HG03521 (cell line): ENCODE results near the gene COA7.

Source experiments
- ATAC-seq: cut with Tn5 transposase; IDR thresholded peaks from one replicate; pipeline ENCODE4 v1.9.1; 2021; ENCODE audit warnings: mild to moderate bottlenecking, moderate library complexity; ENCODE audit not compliant: unreplicated experiment

The COA7 gene

GRCh38 chr1:52674497-52675384 lies 23.4 kb downstream of the COA7 start:
- ATAC-seq, result no peak

- ATAC-seq, result no peak
Measured at GRCh38 chr1:52673513-52673912, 24.6 kb downstream of the COA7 start.

GRCh38 chr1:52672946-52673345 lies 25.2 kb downstream of the COA7 start:
- no peak for ATAC-seq

- no peak for ATAC-seq
Measured at GRCh38 chr1:52670604-52671003, 27.5 kb downstream of the COA7 start.

- ATAC-seq, result no peak
Measured at GRCh38 chr1:52669696-52670095, 28.5 kb downstream of the COA7 start.

- ATAC-seq, result no peak
Measured at GRCh38 chr1:52668711-52669110, 29.4 kb downstream of the COA7 start.

- ATAC-seq, result no peak
Measured at GRCh38 chr1:52667984-52668383, 30.2 kb downstream of the COA7 start.

- ATAC-seq, result no peak
Measured at GRCh38 chr1:52667290-52667689, 30.9 kb downstream of the COA7 start.

- no peak for ATAC-seq
Measured at GRCh38 chr1:52665006-52665941, 32.9 kb downstream of the COA7 start.

- ATAC-seq, result no peak
Measured at GRCh38 chr1:52663716-52664115, 34.4 kb downstream of the COA7 start.

- ATAC-seq, result no peak
Measured at GRCh38 chr1:52662645-52663313, 35.4 kb downstream of the COA7 start.

- ATAC-seq, result no peak
Measured at GRCh38 chr1:52660807-52661206, 37.3 kb downstream of the COA7 start.

- peak; percentile 18 for ATAC-seq
Measured at GRCh38 chr1:52659851-52660596, 38.1 kb downstream of the COA7 start.

- peak; percentile 54 for ATAC-seq
Measured at GRCh38 chr1:52659356-52659755, 38.8 kb downstream of the COA7 start.

GRCh38 chr1:52658795-52659194 lies 39.4 kb downstream of the COA7 start:
- no peak for ATAC-seq

GRCh38 chr1:52657702-52658101 lies 40.4 kb downstream of the COA7 start:
- no peak for ATAC-seq

- no peak for ATAC-seq
Measured at GRCh38 chr1:52654063-52654462, 44.1 kb downstream of the COA7 start.

- ATAC-seq, result no peak
Measured at GRCh38 chr1:52653207-52653849, 44.8 kb downstream of the COA7 start.

GRCh38 chr1:52651904-52652303 lies 46.2 kb downstream of the COA7 start:
- ATAC-seq, result no peak

GRCh38 chr1:52645261-52645660 lies 52.9 kb downstream of the COA7 start:
- no peak for ATAC-seq
